Hepatocyte (in vitro differentiated cells): ENCODE results near the gene NRXN2.

Source experiments
- CTCF ChIP-seq: fragments of 200-600 bp; sonication (generic); IDR thresholded peaks from 2 replicates; pipeline ENCODE4 v1.5.1; 2016; ENCODE audit warnings: antibody characterized with exemption, mild to moderate bottlenecking; ENCODE audit not compliant: poor library complexity
- EZH2 ChIP-seq: fragments of 200-600 bp; sonication (generic); IDR thresholded peaks from 2 replicates; pipeline ENCODE4 v1.6.1; 2016; ENCODE audit warnings: antibody characterized with exemption, mild to moderate bottlenecking, borderline replicate concordance
- EZH2phosphoT487 ChIP-seq: fragments of 200-600 bp; sonication (generic); IDR thresholded peaks from one replicate; pipeline ENCODE4 v1.6.1; 2018; ENCODE audit warnings: antibody characterized with exemption, mild to moderate bottlenecking, low read depth, moderate library complexity; ENCODE audit not compliant: unreplicated experiment, severe bottlenecking

GRCh38 chr11:64629796-64630562, 93.0 kb downstream of the NRXN2 start:
- TF ChIP-seq EZH2 (no peak), CTCF (no peak), EZH2phosphoT487 (no peak)
